ENCODE measurements around the gene ZFYVE28.

Gene ZFYVE28

DNA sequence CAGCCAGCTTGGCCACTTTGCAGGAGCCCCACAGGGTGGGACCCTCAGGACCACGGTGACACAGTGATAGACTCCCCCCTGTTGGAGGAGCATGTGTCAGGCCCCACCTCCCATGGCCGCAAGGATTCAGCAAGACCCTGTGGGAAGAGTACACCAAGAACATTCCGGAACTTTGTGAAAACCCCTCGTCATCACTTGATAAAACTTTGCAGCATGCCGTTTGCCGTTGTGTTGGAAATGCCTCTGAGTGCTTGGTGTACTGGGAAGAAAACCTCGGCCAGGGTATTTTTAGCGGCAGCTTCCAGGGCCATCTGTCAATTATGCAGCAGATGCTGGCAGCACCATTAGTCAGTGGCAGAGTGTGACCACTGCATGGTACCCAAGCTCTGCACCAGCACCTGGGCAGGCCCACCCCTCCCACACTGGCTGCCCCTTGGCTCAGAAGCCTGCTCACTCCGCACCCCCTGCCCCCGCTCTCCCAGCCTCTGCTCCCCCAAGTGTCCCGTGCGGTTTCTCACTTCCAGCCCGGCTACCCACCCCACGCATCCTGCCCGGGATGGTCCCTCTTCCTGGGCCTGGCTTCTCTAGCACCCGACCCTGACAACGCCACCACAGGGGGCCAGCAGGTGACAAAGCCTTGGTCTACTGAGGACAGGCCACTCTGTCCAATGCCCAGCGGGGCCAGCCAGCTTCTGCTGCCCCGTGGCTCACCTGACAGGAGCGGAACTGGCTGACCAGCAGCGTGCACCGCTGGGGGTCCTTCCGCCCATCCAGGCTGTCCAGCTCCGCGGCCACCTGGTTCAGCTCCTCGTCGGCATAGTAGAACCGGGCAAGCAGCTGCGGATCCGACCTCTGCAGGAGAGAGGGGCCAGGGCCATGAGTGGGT lies 65.0 kb downstream of the ZFYVE28 start:
- peak in 5 of 51 donors; percentile 16 to 45 (median 22) for DNase-seq

DNA sequence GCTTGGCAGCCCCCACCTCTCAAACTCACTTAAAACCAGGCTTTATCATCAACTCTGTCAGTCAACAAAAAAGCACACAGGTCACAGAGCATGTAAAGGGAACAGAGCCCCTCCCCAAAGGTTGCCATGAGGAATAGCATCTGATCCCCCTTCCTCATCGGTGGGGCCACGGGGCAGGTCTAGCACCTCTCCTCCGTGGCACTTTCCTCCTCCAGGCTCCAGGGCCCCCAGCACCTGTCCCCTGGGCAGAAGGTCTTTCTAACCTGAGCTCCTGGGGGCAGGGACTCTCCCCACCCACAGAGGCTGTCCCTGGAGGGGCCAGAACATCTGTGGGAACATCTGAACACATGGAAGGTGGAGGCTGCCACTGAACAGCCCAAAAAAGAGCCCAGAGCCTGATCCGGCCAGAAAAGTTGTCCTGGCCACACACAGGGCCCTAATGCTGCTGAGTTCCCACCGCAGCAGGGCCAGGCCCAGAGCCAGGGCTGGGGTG lies 65.7 kb downstream of the ZFYVE28 start:
- DNase-seq, result no peak

DNA sequence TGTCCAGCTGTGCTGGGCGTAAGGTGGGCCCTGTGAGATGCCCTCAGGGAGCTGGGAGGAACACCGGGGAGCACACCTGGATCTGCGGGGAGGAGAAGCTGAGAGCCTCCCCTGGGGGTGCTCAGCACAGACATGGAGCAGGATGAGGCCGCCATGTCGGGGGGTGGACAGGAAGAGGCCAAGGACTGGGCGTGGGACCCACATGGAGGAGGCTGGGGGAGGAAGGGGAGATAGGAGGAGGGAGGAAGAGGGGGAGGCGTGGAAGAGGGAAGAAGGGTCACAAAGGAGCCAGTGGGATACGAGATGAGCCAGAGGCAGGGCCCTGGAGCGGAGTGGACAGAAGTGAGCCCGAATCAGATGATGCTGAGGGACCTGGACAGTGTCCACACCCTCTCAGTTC lies 66.3 kb downstream of the ZFYVE28 start:
- no peak for DNase-seq

DNA sequence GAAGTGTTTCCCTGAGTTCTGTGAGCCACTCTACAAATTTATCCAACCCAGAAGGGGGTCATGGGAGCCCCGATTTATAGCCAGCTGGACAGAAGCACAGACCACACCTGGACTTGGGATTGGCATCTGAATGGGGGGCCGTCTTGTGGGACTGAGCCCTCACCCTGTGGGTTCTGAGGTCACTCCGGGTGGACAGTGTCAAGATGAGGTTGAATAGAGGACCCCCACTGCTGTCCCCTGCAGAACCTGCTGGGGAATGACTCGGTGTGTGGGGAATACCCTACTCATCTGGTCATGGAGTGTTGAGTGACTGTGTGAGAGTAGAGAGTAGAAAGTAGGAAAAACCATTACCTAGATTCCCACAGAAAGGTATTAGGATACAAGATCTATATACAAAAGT lies 67.5 kb downstream of the ZFYVE28 start:
- no peak for DNase-seq

DNA sequence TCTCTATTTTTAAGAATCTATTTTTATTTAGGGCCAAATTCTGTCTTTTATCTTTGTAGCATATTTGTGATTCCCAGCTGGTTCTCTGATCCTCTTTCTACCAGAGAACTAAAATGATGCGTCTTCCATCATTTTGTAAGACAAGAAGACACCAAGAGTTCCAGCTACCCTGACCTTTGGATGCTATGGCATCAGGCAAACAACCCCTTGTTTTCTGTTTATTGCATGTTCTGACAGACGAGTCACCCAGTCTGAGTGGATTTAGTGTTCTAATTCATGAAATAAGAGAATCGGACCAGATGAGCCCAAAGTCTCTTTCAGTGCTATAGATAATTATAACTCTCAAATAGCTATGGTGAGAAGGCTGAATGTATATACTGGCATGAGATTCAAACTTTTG lies 69.7 kb downstream of the ZFYVE28 start:
- no peak for DNase-seq

DNA sequence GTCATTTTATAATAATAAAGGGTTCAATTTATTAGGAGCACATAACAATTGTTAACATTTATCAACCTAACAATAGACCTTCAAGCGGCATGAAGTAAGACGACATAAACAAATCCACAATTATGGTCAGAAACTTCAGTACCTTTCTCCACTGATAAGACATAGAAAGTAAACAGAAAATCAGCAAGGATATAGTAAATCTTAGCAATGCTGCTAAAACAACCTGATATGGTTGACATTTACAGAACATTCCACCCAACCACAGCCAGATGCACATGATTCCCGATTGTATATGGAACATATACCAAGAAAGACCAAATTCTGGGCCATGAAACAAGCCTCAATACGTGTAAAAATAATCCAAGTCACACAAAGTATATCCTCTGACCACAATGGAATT lies 71.3 kb downstream of the ZFYVE28 start:
- DNase-seq, result no peak

DNA sequence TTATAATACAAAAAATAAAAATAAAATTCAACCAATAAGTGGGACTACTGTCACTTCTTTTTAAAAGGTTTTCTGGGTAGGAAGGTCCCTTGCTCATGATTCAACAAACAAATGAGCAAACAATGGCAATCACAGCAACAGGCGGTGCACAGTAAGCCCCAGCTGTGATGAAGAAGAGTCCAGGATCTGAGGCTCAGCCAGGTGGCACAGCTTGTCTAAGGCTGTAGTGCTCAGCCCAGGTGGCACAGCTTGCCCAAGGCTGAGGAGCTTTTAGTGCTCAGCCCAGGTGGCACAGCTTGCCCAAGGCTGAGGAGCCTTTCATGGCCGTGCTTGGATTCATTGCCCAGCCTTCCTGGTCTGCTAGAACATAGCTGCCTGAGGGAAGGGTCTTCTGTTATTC lies 75.0 kb downstream of the ZFYVE28 start:
- no peak for DNase-seq

DNA sequence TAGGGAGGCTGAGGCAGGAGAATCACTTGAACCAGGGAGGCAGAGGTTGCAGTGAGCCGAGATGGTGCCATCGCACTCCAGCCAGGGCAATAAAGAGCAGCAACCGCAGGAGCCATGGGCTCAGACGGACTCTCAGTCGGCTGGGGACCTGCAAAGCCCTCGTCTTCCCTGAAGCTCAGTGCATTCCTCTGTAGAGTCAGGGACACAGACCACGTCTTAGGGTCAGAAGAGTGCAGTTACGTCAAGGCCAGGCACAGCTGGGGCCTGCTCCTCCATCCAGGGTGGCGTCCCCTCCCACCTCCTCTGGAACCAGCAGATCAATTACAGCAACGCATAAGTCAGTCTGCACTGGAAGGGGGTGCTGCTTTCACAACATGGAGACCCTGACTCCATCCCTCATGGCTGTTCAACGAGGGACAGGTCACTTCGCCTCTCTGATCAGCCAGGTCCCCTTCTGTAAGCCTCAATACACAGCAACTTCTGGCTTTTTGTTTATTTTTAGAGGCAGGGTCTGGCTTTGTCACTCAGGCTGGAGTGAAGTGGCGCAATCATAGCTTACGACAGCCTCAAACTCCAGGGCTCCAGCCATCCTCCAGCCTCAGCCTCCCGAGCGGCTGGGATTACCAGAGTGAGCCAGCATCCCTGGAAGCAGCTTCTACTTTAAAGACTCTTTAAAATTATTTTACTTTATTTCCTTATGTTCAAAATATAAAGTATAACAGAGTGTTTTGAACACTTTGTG lies 76.4 kb downstream of the ZFYVE28 start:
- DNase-seq, result no peak

DNA sequence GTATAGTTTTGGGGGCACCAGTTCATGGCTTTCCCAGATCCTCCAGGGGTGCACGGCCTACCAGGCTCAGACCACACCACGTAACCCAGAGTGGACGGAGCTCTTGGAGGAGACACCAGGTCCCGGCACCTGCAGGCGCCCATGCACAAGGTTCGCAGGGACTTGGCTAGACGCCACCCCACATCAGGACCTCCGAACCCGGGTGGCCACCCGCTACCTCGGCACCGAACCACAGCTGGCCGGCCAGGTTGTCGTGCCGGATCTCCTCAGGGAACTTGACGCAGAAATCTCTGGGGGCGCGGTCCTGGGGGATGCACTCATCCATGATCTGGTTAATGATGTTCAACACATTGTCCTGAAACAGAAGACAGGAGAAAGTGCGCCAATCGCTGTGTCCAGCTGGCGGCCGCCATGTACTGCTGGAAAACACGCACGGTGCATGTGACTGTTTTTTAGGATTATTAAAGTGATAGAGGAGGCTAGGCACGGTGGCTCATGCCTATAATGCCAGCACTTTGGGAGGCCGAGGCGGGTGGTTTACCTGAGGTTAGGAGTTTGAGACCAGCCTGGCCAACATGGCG lies 77.1 kb downstream of the ZFYVE28 start:
- no peak for DNase-seq

DNA sequence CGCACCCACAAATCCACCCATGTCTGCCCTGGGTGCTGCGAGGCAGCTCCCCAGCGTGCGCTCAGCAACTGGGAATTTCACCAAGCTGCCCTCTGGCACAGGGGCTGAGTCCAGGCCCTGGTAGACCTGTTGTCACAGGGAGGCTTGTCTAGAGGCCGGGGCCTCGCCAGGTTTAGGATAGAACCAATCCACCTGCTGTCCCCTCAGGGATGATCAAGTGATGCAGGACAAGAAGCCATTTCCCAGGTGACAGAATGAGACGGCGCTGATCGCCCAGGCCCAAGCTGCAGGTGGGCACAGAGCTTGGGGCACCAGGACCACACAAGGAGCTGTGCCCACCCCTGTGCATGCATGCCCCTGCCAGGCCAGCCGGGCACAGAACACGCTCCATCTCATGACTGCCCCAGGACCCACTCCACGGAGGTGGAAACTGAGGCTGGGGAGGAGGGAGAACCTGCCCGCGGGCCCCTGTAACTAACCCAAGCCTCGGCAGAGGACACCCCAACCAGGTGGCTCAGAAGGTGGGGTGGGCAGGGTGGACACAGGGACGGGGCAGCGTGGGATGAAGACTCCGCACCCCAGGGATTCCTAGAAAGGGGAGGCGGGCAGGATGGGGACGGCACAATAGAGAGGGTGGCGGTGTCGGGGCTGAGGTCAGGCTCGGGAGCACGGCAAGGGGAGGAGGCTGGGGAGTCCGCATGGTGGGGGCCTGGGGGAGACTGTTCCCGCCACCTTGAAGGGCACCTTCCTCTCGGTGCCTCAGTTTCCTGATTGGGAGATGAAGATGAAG lies 78.0 kb downstream of the ZFYVE28 start:
- no peak for DNase-seq

DNA sequence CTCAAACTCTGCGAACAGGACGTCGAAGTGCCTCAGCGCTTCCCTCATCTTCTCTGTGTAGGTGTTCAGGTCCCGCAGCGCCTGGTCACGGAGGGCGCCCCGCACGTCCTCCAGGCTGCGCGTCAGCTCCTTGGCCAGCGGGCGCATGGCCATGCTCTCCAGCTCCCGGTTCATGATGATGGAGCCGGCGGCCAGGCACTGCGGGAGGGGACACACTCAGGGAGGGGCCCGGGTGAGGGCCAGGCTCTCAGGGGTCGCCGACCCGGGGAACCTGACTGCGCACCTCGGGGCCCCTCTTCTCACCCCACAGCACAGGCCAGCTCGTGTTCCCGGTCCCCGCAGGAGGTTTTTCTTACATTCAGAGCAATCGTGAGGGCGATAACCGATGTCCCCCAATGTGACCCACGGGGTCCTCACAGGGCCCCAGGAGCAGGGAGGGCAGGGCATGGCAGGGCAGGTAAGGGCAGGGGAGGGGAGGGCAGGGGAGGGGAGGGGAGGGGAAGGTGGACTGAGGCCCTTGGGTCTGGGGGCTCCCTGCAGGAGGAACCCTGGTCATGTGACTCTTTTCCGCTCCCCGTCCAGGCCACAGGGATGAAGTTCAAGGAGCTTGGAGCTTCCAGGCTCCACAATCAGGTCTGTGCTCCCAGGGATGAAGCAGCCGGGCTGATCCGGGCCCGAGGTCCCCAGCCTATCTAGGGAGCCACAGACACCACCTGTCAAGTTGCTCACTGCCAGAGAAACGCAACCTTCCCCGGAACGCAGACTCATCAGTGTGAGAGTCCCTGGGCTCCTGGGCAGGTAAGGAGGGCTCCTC lies 78.8 kb downstream of the ZFYVE28 start:
- DNase-seq, result no peak

DNA sequence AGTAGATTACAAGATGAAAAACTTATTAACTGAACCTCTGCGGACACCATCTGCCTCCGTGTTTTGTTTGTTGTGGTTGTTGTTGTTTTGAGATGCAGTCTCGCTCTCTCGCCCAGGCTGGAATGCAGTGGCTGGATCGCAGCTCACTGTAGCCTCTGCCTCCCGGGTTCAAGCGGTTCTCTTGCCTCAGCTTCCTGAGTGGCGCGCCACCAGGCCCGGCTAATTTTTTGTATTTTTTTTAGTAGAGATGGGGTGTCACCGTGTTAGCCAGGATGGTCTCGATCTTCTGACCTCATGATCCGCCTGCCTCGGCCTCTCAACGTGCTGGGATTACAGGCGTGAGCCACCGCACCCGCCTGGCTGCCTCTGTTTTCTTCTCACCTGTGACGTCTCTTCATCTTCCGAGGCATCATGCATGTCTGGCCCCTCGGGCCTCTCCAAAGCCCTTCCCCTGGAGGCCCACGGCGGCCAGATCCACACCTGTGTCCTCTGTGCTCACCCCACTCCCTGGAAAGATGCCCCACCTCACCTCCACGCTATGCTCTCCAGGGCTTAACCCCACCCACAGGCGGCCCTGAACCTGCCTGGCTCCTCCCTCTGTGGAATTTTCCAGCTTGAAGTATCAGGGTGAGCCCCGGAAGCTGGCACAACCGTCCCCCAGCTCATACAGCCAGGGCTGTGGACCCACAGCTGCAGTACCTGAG lies 79.5 kb downstream of the ZFYVE28 start:
- DNase-seq, result no peak

DNA sequence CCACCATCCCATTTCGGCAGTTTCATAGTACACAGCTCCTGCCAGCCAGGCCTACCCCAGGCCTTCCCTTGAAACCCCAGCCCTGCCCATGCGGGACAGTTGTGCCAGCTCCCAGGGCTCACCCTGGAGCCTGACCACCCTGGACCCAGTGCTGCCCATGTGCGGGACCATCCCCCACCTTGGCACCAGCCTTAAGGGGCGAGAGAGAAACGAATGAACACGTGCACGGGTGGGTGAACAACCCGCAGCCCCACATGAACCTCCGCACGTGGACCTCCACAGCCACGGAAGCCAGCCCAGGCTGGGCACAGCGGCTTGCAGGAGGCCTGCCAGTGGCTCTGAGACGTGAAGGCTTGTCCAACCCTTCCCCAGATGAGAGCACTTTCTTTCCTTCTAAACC lies 80.5 kb downstream of the ZFYVE28 start:
- DNase-seq, result no peak

DNA sequence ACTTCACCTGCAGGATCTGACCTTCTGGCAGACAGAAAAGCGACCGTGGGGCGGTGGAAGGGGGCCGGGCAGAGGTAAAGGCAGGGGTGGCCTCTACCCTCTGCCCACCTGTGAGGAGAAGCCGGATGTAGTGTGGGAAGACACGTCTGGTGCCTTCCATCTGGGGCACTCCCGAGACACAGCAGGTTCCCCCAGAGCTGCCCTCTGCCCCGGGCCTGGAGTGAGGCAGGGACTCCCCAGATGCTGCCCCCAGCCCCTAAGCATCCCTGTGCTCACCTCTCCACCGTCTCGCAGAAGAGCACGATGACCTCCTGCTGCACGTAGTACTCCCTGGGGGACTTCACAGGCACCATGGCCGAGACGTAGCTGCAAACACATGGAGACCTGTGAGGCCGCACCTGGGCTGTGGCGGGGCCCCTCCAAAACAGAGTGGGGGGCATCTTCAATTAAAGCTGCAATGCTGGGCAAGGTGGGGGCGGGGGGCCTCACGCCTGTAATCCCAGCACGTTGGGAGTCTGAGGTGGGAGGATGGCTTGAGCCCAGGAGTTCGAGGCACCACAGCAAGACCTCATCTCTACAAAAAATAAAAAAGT lies 81.2 kb downstream of the ZFYVE28 start:
- no peak for DNase-seq

DNA sequence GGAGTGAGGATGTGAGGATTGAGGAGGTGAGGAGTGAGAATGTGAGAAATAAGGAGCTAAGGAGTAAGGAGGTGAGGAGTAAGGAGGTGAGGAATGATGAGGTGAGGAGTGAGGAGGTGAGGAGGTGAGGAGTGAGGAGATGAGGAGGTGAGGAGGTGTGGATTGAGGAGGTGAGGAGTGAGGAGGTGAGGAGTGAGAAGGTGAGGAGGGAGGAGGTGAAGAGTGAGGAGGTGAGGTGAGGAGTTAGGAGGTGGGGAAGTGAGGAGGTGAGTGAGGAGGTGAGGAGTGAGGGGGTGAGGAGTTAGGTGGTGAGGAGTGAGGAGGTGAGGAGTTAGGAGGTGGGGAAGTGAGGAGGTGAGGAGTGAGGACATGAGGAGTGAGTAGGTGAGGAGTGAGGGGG lies 81.8 kb downstream of the ZFYVE28 start:
- no peak for DNase-seq

DNA sequence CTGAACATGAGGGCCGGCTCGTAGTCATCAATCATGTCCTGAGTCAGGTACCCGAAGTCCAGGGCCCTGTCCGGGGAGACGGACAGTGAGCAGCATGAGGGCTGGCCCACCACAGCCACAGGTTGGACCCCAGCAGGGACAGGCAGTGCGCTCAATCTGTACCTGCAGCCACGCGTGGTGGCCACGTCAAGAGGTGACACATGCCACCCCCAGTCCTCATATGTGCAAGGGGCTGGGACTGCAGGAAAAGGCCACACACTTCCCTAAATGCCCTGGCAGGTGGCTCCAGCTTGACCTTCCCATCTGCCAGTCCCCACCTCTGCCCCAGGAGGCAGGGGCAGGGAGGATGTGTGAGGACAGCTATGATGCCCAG lies 82.7 kb downstream of the ZFYVE28 start:
- no peak for DNase-seq

DNA sequence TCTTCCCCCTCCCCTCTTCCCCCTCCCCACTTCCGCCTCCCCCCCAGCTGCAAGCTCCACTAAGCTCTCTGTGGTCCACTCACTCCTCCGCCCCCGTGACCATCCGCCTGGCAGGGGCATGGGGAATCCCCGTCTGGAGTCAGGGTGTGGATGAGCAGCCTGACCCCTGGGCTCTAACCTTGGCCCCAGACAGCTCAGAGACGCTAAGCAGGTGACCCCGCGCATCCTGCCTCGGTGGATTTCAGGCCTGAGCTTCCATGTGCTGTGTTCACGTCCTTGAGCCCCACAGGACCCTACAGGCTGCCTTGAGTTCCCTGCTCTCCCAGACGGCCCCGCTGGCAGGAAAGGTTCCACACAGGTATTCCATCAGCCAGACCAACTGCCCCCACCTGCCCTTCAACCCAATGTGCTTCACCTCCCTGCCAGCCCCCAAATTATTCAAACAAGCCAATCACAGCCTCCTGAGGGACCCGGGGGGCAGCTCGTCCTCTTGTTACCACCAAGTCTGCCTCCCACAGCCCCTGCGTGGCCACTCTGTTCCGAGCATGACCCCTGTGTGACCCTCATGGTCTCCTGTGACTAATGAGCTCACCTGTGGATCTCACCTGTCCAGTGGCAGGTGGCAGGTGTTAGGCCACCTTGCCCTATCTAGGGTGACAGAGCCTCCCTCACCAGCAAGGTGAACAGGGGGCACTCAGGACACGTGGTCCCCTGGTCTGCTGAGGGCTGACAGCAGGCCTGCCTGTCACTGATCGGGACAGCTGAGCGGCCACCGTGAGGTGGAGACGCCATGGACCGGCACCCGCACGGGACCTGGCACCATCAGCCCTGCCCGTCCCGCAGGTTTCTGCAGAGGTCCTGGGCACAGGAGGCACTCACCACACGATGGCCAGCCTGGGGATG lies 83.4 kb downstream of the ZFYVE28 start:
- DNase-seq, result no peak

DNA sequence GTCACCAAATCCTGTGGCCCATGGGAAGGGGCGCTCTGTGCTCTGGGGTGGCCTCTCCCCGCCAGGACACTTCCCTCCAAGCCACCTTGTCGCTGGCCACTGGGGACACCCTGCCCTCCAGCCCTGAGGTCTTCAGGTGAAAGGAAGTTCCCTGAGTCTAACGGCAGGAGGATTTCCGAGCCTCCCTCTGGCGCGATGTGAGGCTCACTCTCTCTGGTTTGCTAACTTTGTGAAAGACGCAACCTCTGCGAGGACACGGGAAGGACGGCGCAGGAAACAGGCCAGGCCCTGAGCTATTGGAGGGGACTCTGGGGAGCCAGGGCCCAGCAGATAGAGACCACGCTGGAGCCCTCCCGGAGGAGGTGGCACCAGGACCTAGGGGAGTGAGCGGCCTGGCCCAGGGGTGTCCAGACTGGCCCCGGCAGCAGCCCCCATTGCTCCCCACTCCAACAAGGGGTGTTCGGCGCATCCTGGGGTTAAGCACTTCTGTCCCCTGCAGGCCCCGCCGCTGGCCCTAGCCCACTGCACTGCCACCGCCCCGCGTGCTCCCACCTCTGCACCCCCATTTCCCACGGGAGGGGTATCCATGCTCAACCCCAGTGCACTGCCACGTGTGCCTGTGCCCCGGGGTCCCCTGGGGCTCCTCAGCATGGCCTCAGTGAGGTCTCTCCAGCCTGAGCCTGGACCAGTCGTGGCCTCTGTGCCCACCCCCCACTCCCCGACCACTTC lies 84.4 kb downstream of the ZFYVE28 start:
- DNase-seq, result no peak

Measured in hypothalamus (tissue), 51 donors.